Measurements from ENCODE around the gene RNF31.

GRCh38 chr14:24151404-24152080, 4.2 kb downstream of the RNF31 start:
- TF ChIP-seq POLR2A (IDR thresholded peaks at IDR 0.05): no peak
- TF ChIP-seq CTCF (IDR thresholded peaks at IDR 0.05): no peak

All from esophagus squamous epithelium (tissue), 4 donors.